HEK293 (cell line): Measurements from ENCODE around the gene IQSEC1.

Source experiments
- CTCF ChIA-PET: fragments of 350-600 bp; formaldehyde crosslinking; extraction: SDS; loops from one replicate; lab custom pipeline; 2021; ENCODE audit warnings: antibody characterized with exemption; lab: Yijun Ruan, JAX
- POLR2A ChIA-PET: fragments of 300-600 bp; formaldehyde crosslinking; extraction: SDS; loops from one replicate; lab custom pipeline; 2020; ENCODE audit warnings: antibody characterized with exemption, inconsistent platforms; lab: Yijun Ruan, JAX
- H3K27ac ChIP-seq: fragments of 200-500 bp; sonication (Bioruptor generic); 2 replicates; pipeline ENCODE4 v1.5.1; 2014; ENCODE audit warnings: low read depth, low read length, control low read depth, inconsistent platforms; ENCODE audit errors: extremely low read depth
- H3K36me3 ChIP-seq, 2 experiments: fragments of 200-500 bp in 1 of 2; sonication (Bioruptor generic) in 1 of 2; 1 replicate in 1 of 2; 2 replicates in 1 of 2; pipeline ENCODE4 v1.5.1; 2014 to 2017; ENCODE audit warnings: inconsistent platforms in 2 of 2, low read length in 2 of 2; ENCODE audit not compliant: control insufficient read depth in 2 of 2, insufficient read depth in 1 of 2
- H3K4me1 ChIP-seq: fragments of 200-500 bp; sonication (Bioruptor generic); 2 replicates; pipeline ENCODE4 v1.5.1; 2014; ENCODE audit warnings: mild to moderate bottlenecking, low read length, inconsistent platforms; ENCODE audit not compliant: control insufficient read depth, insufficient read depth
- H3K4me3 ChIP-seq: 2 replicates; pipeline ENCODE4 v1.5.1; 2011; ENCODE audit warnings: low read depth, mild to moderate bottlenecking, control low read depth, low read length, moderate library complexity
- H3K9me3 ChIP-seq: fragments of 200-500 bp; sonication (Bioruptor generic); 2 replicates; pipeline ENCODE4 v1.5.1; 2014; ENCODE audit warnings: low read depth, low read length, inconsistent platforms; ENCODE audit not compliant: control insufficient read depth, insufficient read depth
- FEZF1 ChIP-seq: fragments of 450-650 bp; formaldehyde crosslinking; IDR thresholded peaks from 2 replicates; pipeline ENCODE4 v1.5.1; 2016; ENCODE audit warnings: missing biosample characterization, missing genetic modification characterization
- GLIS1 ChIP-seq: fragments of 450-650 bp; formaldehyde crosslinking; IDR thresholded peaks from 2 replicates; pipeline ENCODE4 v1.5.1; 2016; ENCODE audit warnings: missing biosample characterization, missing genetic modification characterization
- HOXA7 ChIP-seq: sonication (generic); formaldehyde crosslinking; IDR thresholded peaks from 2 replicates; pipeline ENCODE4 v1.8.1; 2022; ENCODE audit warnings: missing genetic modification reagents, borderline replicate concordance
- KLF7 ChIP-seq: fragments of 450-650 bp; formaldehyde crosslinking; IDR thresholded peaks from 2 replicates; pipeline ENCODE4 v1.5.1; 2016; ENCODE audit warnings: missing biosample characterization, missing genetic modification characterization, borderline replicate concordance
- KLF9 ChIP-seq: fragments of 450-650 bp; formaldehyde crosslinking; IDR thresholded peaks from 2 replicates; pipeline ENCODE4 v1.5.1; 2016; ENCODE audit warnings: missing biosample characterization, missing genetic modification characterization, low read depth
- SP7 ChIP-seq: fragments of 450-650 bp; formaldehyde crosslinking; IDR thresholded peaks from 2 replicates; pipeline ENCODE4 v1.5.1; 2016; ENCODE audit warnings: missing biosample characterization, missing genetic modification characterization
- ZBTB1 ChIP-seq: fragments of 450-650 bp; formaldehyde crosslinking; IDR thresholded peaks from 2 replicates; pipeline ENCODE4 v1.5.1; 2016; ENCODE audit warnings: missing biosample characterization, missing genetic modification characterization
- ZBTB48 ChIP-seq: fragments of 450-650 bp; formaldehyde crosslinking; IDR thresholded peaks from 2 replicates; pipeline ENCODE4 v1.5.1; 2016; ENCODE audit warnings: missing biosample characterization, missing genetic modification characterization
- ZFHX2 ChIP-seq: fragments of 450-650 bp; formaldehyde crosslinking; conservative IDR thresholded peaks from 2 replicates; pipeline ENCODE4 v1.5.1; 2016; ENCODE audit warnings: missing biosample characterization, missing genetic modification characterization
- ZFP69B ChIP-seq: fragments of 450-650 bp; formaldehyde crosslinking; IDR thresholded peaks from 2 replicates; pipeline ENCODE4 v1.5.1; 2016; ENCODE audit warnings: missing biosample characterization, missing genetic modification characterization
- ZIC2 ChIP-seq: fragments of 450-650 bp; formaldehyde crosslinking; IDR thresholded peaks from 2 replicates; pipeline ENCODE4 v1.5.1; 2016; ENCODE audit warnings: missing biosample characterization, missing genetic modification characterization
- ZNF24 ChIP-seq: fragments of 450-650 bp; formaldehyde crosslinking; IDR thresholded peaks from 2 replicates; pipeline ENCODE4 v1.5.1; 2016; ENCODE audit warnings: missing biosample characterization, missing genetic modification characterization
- ZNF341 ChIP-seq: fragments of 450-650 bp; formaldehyde crosslinking; IDR thresholded peaks from 2 replicates; pipeline ENCODE4; 2016; ENCODE audit warnings: low read depth, missing biosample characterization, missing genetic modification characterization
- ZNF404 ChIP-seq: fragments of 450-650 bp; formaldehyde crosslinking; IDR thresholded peaks from 2 replicates; pipeline ENCODE4 v1.5.1; 2017; ENCODE audit warnings: missing biosample characterization, missing genetic modification characterization
- ZNF426 ChIP-seq: fragments of 450-650 bp; formaldehyde crosslinking; IDR thresholded peaks from 2 replicates; pipeline ENCODE4 v1.5.1; 2017; ENCODE audit warnings: missing biosample characterization, missing genetic modification characterization, mild to moderate bottlenecking, inconsistent platforms, moderate library complexity
- ZNF529 ChIP-seq: fragments of 450-650 bp; formaldehyde crosslinking; IDR thresholded peaks from 2 replicates; pipeline ENCODE4 v1.5.1; 2017; ENCODE audit warnings: missing genetic modification characterization, missing biosample characterization; ENCODE audit not compliant: insufficient replicate concordance
- ZNF544 ChIP-seq: fragments of 450-650 bp; formaldehyde crosslinking; IDR thresholded peaks from 2 replicates; pipeline ENCODE4 v1.5.0; 2017; ENCODE audit warnings: missing biosample characterization, missing genetic modification characterization
- ZNF548 ChIP-seq: fragments of 450-650 bp; formaldehyde crosslinking; IDR thresholded peaks from 2 replicates; pipeline ENCODE4 v1.5.1; 2016; ENCODE audit warnings: missing biosample characterization, missing genetic modification characterization
- ZNF561 ChIP-seq: fragments of 450-650 bp; IDR thresholded peaks from 2 replicates; pipeline ENCODE4 v1.5.1; 2018; ENCODE audit warnings: missing biosample characterization, missing genetic modification characterization, borderline replicate concordance
- TF ChIP-seq, protein P1 (sequence below): fragments of 450-650 bp; IDR thresholded peaks from 2 replicates; pipeline ENCODE4 v1.5.1; 2018; ENCODE audit warnings: missing biosample characterization, missing genetic modification characterization
- TF ChIP-seq, protein P2 (sequence below): fragments of 450-650 bp; formaldehyde crosslinking; IDR thresholded peaks from 2 replicates; pipeline ENCODE4 v1.5.1; 2016; ENCODE audit warnings: missing biosample characterization, missing genetic modification characterization
- TF ChIP-seq, protein P3 (sequence below): fragments of 450-650 bp; formaldehyde crosslinking; IDR thresholded peaks from 2 replicates; pipeline ENCODE4 v1.5.1; 2016; ENCODE audit warnings: missing biosample characterization, missing genetic modification characterization
- TF ChIP-seq, protein P4 (sequence below): fragments of 450-650 bp; formaldehyde crosslinking; IDR thresholded peaks from 2 replicates; pipeline ENCODE4 v1.5.1; 2016; ENCODE audit warnings: missing biosample characterization, missing genetic modification characterization

Gene IQSEC1

DNA sequence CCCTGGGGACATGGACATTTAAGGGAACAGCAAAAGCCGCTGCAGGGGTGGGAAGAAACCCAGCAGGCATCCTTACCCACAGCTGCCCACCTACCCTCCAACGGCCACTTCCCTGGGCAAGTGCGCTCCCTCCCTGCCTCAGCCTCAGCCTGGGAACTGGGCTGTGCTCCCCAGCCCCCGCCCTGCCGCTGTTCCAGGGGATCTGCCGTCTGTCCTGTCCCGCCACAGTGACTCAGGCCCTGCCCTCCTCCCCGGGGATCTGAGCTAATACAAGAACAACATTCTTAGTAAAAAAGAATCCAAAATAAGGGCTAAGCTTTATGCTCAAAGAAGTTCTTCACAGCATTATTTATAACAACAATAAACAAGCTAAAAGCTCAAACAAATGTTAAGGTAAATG lies 7.4 kb upstream of the IQSEC1 start:
- ChIA-PET POLR2A (no interaction called here), CTCF (interaction anchor here (1.0 to 1.1 kb wide), 2 partner anchors 11 to 26 kb away, joined by 3 to 6 read pairs; no protein-coding TSS in a partner anchor)
- no peak overlapping the region for H3K4me3 ChIP-seq
- no peak overlapping the region for H3K27ac ChIP-seq
- H3K36me3 ChIP-seq: no peaks in the 10 kb centered on the region
- no peaks in the 10 kb centered on the region for H3K9me3 ChIP-seq
- no peaks in the 10 kb centered on the region; the same call in 1 of the 2 replicates for H3K4me1 ChIP-seq
- TF ChIP-seq FEZF1 (no peak), ZFHX2 (tag by site-specific recombination) (peak; percentile 30; the same call in 1 of the 2 replicates), ZNF341 (peak; percentile 78)

DNA sequence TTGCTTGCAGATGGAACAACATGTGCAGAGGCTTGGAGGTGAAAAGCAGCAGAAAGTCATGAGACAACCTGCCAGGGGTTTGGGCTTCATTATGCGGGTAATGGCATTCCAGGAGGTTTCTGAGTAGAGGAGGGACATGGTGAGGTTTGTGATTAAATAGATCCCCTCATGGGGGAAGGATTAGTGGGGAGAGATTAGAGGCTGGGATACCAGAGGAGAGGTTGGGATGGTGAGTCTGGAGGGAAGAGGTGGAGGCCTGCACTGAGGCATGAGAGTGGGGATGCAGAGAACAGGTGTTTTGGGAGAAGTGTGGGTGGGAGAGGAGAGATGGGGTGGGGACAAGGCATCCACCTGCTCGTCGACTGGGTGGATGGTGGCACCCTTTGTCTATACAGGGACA lies 6.8 kb upstream of the IQSEC1 start:
- POLR2A ChIA-PET: no interaction called here
- no peaks in the 10 kb centered on the region; the same call in 1 of the 2 replicates for H3K4me1 ChIP-seq
- H3K9me3 ChIP-seq: no peaks in the 10 kb centered on the region
- no peak overlapping the region for H3K4me3 ChIP-seq
- no peaks in the 10 kb centered on the region for H3K36me3 ChIP-seq
- CTCF ChIA-PET: no interaction called here
- TF ChIP-seq ZNF548: no peak
- TF ChIP-seq ZIC2 (tag by site-specific recombination): 0 out of 2 replicates have a peak, but pooled peaks have one; percentile 16
- TF ChIP-seq, protein P1, sequence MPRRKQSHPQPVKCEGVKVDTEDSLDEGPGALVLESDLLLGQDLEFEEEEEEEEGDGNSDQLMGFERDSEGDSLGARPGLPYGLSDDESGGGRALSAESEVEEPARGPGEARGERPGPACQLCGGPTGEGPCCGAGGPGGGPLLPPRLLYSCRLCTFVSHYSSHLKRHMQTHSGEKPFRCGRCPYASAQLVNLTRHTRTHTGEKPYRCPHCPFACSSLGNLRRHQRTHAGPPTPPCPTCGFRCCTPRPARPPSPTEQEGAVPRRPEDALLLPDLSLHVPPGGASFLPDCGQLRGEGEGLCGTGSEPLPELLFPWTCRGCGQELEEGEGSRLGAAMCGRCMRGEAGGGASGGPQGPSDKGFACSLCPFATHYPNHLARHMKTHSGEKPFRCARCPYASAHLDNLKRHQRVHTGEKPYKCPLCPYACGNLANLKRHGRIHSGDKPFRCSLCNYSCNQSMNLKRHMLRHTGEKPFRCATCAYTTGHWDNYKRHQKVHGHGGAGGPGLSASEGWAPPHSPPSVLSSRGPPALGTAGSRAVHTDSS: no peak
- TF ChIP-seq GLIS1: no peak
- no peak for TF ChIP-seq ZBTB48 (tag by site-specific recombination)
- no peak for TF ChIP-seq ZNF426 (tag by site-specific recombination)
- TF ChIP-seq ZNF561 (tag by site-specific recombination): no peak
- no peak for TF ChIP-seq ZBTB1
- no peak overlapping the region for H3K27ac ChIP-seq

DNA sequence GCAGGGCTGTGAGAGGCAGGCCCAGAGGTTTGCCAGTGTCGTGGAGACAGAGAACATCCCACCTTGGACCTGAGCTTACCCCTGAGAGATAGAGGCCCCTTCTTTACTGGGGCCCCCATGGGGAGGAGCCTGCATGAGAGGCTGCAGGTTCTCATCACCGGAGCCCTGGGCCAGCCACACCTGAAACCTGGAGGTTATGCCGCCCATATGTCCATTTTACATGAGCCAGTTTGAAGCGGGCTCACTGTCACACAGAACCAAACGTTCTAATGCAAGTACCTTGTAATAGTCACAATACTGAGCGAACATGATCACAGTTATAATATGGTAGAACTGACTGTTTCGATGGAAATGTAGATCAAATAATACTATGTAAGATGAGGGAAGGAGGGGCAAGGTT lies 6.3 kb upstream of the IQSEC1 start:
- Histone ChIP-seq H3K9me3 (no peaks in the 10 kb centered on the region), H3K4me1 (no peaks in the 10 kb centered on the region; the same call in 1 of the 2 replicates), H3K4me3 (no peak overlapping the region), H3K36me3 (no peaks in the 10 kb centered on the region), H3K27ac (no peak overlapping the region)
- ChIA-PET POLR2A (no interaction called here), CTCF (no interaction called here)
- TF ChIP-seq, protein P2, sequence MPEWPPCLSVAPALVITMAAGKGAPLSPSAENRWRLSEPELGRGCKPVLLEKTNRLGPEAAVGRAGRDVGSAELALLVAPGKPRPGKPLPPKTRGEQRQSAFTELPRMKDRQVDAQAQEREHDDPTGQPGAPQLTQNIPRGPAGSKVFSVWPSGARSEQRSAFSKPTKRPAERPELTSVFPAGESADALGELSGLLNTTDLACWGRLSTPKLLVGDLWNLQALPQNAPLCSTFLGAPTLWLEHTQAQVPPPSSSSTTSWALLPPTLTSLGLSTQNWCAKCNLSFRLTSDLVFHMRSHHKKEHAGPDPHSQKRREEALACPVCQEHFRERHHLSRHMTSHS: no peak
- TF ChIP-seq HOXA7 (CRISPR knock-in tag): no peak
- no peak for TF ChIP-seq ZNF529 (tag by site-specific recombination)
- no peak for TF ChIP-seq ZFP69B (tag by site-specific recombination)
- no peak for TF ChIP-seq ZNF404
- TF ChIP-seq ZNF24 (tag by site-specific recombination): no peak
- TF ChIP-seq ZNF544 (tag by site-specific recombination): no peak
- TF ChIP-seq KLF9 (tag by site-specific recombination): no peak

DNA sequence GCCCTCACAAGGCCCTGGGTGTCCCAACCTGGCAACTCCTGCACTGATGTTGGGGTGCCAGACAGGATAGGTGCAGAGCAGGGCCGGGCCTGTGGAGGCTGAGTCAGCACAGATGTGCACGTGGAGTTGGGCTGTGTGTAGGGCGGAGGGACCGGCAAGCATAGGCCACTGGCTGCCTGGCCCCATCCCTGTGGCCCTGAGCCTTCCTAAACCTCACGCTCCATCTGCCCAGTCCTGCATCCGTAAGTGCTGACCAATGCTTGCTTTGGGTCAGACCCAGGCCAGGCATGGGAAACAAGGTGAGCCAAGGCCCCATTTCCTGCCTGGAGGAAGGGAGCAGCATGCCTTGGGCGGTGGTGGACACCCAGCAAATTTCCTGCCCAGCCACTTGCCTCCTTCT lies 5.8 kb upstream of the IQSEC1 start:
- Histone ChIP-seq H3K36me3 (no peaks in the 10 kb centered on the region), H3K4me3 (no peak overlapping the region), H3K4me1 (no peaks in the 10 kb centered on the region; the same call in 1 of the 2 replicates), H3K27ac (no peak overlapping the region), H3K9me3 (no peaks in the 10 kb centered on the region)
- ChIA-PET POLR2A (no interaction called here), CTCF (no interaction called here)
- TF ChIP-seq ZNF548: no peak
- no peak for TF ChIP-seq SP7
- no peak for TF ChIP-seq KLF7 (tag by site-specific recombination)
- TF ChIP-seq, protein P3, sequence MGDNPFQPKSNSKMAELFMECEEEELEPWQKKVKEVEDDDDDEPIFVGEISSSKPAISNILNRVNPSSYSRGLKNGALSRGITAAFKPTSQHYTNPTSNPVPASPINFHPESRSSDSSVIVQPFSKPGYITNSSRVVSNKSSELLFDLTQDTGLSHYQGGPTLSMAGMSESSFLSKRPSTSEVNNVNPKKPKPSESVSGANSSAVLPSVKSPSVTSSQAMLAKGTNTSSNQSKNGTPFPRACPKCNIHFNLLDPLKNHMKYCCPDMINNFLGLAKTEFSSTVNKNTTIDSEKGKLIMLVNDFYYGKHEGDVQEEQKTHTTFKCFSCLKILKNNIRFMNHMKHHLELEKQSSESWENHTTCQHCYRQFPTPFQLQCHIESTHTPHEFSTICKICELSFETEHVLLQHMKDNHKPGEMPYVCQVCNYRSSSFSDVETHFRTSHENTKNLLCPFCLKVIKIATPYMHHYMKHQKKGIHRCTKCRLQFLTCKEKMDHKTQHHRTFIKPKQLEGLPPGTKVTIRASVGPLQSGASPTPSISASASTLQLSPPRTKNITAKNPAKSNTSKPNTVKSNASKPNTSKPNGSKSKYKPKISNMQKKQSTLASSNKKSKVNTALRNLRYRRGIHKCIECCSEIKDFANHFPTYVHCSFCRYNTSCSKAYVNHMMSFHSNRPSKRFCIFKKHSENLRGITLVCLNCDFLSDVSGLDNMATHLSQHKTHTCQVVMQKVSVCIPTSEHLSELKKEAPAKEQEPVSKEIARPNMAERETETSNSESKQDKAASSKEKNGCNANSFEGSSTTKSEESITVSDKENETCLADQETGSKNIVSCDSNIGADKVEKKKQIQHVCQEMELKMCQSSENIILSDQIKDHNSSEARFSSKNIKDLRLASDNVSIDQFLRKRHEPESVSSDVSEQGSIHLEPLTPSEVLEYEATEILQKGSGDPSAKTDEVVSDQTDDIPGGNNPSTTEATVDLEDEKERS: no peak
- TF ChIP-seq, protein P4, sequence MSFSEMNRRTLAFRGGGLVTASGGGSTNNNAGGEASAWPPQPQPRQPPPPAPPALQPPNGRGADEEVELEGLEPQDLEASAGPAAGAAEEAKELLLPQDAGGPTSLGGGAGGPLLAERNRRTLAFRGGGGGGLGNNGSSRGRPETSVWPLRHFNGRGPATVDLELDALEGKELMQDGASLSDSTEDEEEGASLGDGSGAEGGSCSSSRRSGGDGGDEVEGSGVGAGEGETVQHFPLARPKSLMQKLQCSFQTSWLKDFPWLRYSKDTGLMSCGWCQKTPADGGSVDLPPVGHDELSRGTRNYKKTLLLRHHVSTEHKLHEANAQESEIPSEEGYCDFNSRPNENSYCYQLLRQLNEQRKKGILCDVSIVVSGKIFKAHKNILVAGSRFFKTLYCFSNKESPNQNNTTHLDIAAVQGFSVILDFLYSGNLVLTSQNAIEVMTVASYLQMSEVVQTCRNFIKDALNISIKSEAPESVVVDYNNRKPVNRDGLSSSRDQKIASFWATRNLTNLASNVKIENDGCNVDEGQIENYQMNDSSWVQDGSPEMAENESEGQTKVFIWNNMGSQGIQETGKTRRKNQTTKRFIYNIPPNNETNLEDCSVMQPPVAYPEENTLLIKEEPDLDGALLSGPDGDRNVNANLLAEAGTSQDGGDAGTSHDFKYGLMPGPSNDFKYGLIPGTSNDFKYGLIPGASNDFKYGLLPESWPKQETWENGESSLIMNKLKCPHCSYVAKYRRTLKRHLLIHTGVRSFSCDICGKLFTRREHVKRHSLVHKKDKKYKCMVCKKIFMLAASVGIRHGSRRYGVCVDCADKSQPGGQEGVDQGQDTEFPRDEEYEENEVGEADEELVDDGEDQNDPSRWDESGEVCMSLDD (tag by site-specific recombination): no peak
- TF ChIP-seq ZFP69B (tag by site-specific recombination): no peak
